Fibroblast of villous mesenchyme (primary cell): Measurements from ENCODE around the gene WDR48. TPM values are rescaled to one million over a fixed set of nuclear protein-coding genes. Genes with fewer than 3 reads are reported as not detected.

Experiments used
- DNase-seq: peaks from one replicate; pipeline ENCODE4 v3.0.0-alpha.2; 2010; ENCODE audit warnings: low read depth
- H3K4me3 ChIP-seq: 2 replicates; pipeline ENCODE4 v1.5.1; 2011; ENCODE audit warnings: low read depth, mild to moderate bottlenecking, low read length
- CTCF ChIP-seq: IDR thresholded peaks from 2 replicates; pipeline ENCODE4 v1.5.1; 2012; ENCODE audit warnings: low read depth, mild to moderate bottlenecking, low read length; ENCODE audit not compliant: insufficient read depth
- total RNA-seq: library from RNA; depleted of rRNA; stranded (reverse); fragments of >200 nt; gene quantifications from 2 replicates; pipeline ENCODE4 v1.2.3, GENCODE V29; 2012

Gene WDR48
- total RNA-seq, 1 donor: 30.2 TPM

DNA sequence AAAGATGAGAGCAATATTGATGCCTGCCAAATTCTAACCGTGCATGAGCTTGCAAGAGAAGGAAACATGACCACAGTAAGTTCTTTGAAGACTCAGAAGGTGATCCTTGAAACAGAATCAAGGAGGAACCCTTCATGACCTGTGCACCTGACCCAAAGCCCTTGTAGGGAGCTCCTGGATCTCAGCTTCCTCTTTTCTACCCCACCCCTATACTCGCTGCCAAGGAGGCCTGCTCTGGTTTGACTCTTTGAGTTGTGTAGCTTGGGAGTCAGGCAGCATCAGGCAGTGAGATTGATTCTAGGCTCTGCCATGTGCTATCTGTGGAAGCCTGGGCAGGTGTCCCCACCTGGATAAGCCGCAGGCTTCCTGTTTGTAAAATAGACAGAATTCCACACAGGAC, 66.3 kb downstream of the WDR48 start:
- H3K4me3 ChIP-seq: no peak overlapping the region
- no peak for TF ChIP-seq CTCF
- no peak for DNase-seq

DNA sequence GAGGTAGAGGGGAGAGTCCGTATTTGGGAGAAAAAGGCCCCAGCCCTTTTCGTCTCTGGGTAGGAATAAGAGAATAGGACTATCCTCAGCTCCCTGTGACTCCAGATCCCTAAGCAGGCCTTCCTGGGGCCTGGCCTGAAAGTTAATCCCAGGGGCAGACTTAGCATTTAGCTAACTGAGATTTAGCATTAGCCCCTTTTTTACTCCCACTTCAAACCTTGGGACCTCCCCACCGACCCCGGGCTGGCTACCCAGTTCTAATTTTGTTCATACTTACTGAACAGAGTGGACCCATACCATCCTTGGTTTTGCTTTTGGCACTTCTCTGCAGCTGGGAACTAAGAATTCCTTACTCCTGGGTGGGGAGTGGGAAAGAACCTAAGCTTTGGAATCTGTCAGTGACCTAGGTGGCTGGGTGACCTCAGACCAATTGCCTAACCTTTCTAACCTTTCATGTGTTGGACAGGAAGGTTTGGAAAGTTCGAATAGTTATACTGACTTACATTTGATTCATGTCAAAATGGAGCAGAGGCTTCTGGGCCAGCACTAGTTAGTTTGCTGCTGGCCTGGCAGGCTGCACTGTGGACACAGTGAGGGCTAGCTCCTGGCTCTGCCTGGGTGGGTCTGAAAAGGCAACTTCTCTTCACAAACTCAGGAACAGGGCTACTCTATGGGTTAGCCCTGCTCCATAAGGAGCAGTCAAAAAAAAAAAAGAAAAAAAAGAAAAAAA, 67.3 kb downstream of the WDR48 start:
- H3K4me3 ChIP-seq: no peak overlapping the region
- no peak for TF ChIP-seq CTCF
- no peak for DNase-seq

GRCh38 chr3:39121621-39122020, 69.8 kb downstream of the WDR48 start:
- DNase-seq: no peak
- no peak for TF ChIP-seq CTCF
- no peak overlapping the region for H3K4me3 ChIP-seq

- no peak for TF ChIP-seq CTCF
- no peak for DNase-seq
- H3K4me3 ChIP-seq: no peak overlapping the region
Observed at GRCh38 chr3:39122813-39123212, 71.0 kb downstream of the WDR48 start.

DNA sequence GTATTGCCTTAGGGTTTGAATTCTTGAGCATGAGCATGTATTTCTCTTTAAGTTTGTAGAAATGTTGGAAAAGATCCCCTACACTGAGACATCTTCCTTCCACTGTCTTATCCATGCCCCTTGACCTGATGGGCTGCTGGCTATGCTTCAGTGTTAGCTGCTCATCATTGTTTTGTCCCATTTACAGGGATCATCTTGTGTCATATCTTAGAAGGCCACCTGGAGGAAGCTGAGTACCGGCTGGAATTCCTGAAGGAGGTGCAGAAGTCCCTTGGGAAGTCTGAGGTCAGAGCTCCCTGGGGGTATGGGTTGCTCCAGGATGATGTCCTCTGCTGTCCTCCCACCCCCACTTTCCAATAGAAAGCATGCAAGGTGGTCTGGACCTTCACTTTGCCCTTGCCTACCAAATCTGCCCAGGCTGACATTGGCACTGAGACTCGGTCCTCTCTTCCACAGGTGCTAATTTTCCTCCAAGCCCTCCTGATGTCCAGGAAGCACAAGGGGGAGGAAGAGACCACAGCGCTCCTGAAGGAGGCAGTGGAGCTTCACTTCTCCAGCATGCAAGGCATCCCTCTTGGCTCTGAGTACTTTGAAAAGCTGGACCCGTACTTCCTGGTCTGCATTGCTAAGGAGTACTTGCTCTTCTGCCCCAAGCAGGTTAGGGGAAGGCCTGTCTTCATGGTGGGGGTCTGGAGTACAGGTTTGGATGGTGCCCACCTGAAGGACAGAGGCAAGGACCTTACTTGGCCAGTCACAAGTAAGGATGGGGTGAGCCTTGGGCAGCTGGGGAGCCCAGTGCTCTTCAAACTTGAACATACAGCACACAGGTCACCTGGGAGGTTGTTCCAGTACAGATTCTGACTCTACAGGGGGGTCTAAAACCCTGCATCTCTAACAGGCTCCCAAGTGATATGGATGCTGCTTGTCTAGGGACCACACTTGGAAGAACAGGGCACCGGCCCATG, 73.3 kb downstream of the WDR48 start:
- peak; percentile 57 for DNase-seq

More for the DNA sequence above, 73.3 kb downstream of the WDR48 start:
- TF ChIP-seq CTCF: peak; percentile 64
- H3K4me3 ChIP-seq: no peak overlapping the region
